HL-60 (cell line): ENCODE data around the gene FOCAD.

Experiments used
- DNase-seq, 2 experiments: peaks; one replicate each; pipeline ENCODE4 v3.0.0-alpha.2; 2010 to 2020; ENCODE audit warnings: low read depth in 1 of 2, low spot score in 1 of 2
- H3K27ac ChIP-seq: fragments of 250-450 bp; sonication (Bioruptor Pico); replicated peaks from 2 replicates; pipeline ENCODE4 v1.5.1; 2020; ENCODE audit warnings: mild to moderate bottlenecking, moderate library complexity
- H3K27me3 ChIP-seq: fragments of 250-450 bp; sonication (Bioruptor Pico); 2 replicates; pipeline ENCODE4 v1.5.1; 2021; ENCODE audit warnings: mild to moderate bottlenecking, moderate library complexity; ENCODE audit not compliant: insufficient read depth, poor library complexity, severe bottlenecking
- H3K4me3 ChIP-seq: replicated peaks from 2 replicates; pipeline ENCODE4 v1.5.1; 2011; ENCODE audit warnings: mild to moderate bottlenecking, control low read depth, low read length; ENCODE audit not compliant: insufficient read depth
- GABPA ChIP-seq: IDR thresholded peaks from 2 replicates; pipeline ENCODE4 v1.6.1; 2012; ENCODE audit warnings: low read depth
- POLR2AphosphoS5 ChIP-seq: IDR thresholded peaks from 2 replicates; pipeline ENCODE4 v1.6.1; 2012; ENCODE audit warnings: low read depth
- SPI1 ChIP-seq: IDR thresholded peaks from 2 replicates; pipeline ENCODE4 v1.6.1; 2012; ENCODE audit warnings: low read depth, mild to moderate bottlenecking, borderline replicate concordance
- TF ChIP-seq, protein P1 (sequence below): IDR thresholded peaks from 2 replicates; pipeline ENCODE4 v1.6.1; 2012; ENCODE audit warnings: low read depth; ENCODE audit not compliant: insufficient replicate concordance
- TF ChIP-seq, protein P2 (sequence below): IDR thresholded peaks from one replicate; pipeline ENCODE4 v1.5.1; 2011; ENCODE audit warnings: low read length, control low read depth, inconsistent platforms; ENCODE audit not compliant: insufficient read depth

The FOCAD gene

DNA sequence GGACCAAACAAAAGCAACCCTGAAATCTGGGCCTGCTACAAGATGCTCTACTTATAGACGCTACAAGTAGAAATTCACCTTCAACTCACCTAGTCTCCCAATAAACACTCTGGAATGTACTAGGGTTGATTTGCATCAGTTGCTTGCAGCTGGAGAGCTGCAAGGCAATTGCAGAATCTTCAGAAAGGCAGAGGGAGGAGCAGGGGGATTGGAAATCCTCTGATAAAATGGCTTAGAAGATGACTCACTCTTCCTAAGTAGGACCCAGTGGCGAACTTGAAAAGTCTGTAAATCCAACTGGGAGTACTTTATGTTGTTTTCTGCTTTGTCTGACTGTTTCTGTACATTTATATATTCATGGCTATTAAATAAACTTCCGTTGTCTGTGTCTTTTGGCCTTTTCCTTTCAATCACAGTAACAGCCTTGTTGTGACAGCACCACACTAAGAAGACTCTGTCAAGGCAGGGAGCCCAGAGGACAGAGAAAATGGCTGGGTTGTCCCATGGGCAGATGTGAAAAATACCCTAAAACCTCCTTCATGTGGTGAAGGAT lies 47.1 kb upstream of the FOCAD start:
- H3K27me3 ChIP-seq = no peaks in the 10 kb centered on the region
- no peak overlapping the region for H3K27ac ChIP-seq
- no peak overlapping the region for H3K4me3 ChIP-seq
- TF ChIP-seq, protein P1, sequence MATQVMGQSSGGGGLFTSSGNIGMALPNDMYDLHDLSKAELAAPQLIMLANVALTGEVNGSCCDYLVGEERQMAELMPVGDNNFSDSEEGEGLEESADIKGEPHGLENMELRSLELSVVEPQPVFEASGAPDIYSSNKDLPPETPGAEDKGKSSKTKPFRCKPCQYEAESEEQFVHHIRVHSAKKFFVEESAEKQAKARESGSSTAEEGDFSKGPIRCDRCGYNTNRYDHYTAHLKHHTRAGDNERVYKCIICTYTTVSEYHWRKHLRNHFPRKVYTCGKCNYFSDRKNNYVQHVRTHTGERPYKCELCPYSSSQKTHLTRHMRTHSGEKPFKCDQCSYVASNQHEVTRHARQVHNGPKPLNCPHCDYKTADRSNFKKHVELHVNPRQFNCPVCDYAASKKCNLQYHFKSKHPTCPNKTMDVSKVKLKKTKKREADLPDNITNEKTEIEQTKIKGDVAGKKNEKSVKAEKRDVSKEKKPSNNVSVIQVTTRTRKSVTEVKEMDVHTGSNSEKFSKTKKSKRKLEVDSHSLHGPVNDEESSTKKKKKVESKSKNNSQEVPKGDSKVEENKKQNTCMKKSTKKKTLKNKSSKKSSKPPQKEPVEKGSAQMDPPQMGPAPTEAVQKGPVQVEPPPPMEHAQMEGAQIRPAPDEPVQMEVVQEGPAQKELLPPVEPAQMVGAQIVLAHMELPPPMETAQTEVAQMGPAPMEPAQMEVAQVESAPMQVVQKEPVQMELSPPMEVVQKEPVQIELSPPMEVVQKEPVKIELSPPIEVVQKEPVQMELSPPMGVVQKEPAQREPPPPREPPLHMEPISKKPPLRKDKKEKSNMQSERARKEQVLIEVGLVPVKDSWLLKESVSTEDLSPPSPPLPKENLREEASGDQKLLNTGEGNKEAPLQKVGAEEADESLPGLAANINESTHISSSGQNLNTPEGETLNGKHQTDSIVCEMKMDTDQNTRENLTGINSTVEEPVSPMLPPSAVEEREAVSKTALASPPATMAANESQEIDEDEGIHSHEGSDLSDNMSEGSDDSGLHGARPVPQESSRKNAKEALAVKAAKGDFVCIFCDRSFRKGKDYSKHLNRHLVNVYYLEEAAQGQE = no peak
- TF ChIP-seq, protein P2, sequence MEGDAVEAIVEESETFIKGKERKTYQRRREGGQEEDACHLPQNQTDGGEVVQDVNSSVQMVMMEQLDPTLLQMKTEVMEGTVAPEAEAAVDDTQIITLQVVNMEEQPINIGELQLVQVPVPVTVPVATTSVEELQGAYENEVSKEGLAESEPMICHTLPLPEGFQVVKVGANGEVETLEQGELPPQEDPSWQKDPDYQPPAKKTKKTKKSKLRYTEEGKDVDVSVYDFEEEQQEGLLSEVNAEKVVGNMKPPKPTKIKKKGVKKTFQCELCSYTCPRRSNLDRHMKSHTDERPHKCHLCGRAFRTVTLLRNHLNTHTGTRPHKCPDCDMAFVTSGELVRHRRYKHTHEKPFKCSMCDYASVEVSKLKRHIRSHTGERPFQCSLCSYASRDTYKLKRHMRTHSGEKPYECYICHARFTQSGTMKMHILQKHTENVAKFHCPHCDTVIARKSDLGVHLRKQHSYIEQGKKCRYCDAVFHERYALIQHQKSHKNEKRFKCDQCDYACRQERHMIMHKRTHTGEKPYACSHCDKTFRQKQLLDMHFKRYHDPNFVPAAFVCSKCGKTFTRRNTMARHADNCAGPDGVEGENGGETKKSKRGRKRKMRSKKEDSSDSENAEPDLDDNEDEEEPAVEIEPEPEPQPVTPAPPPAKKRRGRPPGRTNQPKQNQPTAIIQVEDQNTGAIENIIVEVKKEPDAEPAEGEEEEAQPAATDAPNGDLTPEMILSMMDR = no peak
- TF ChIP-seq POLR2AphosphoS5 = no peak
- no peak for DNase-seq

- no peak for DNase-seq
- Histone ChIP-seq H3K27me3 (no peaks in the 10 kb centered on the region), H3K27ac (no peak overlapping the region), H3K4me3 (no peak overlapping the region)
- TF ChIP-seq, protein P2 = no peak
- TF ChIP-seq POLR2AphosphoS5 = no peak
- TF ChIP-seq, protein P1 = no peak
- no peak for TF ChIP-seq GABPA
- no peak for TF ChIP-seq SPI1
Observed at GRCh38 chr9:20640331-20641187, 43.5 kb upstream of the FOCAD start.

- no peaks in the 10 kb centered on the region for H3K27me3 ChIP-seq
- H3K4me3 ChIP-seq = no peak overlapping the region
- H3K27ac ChIP-seq = no peak overlapping the region
- TF ChIP-seq POLR2AphosphoS5 = no peak
- no peak for TF ChIP-seq GABPA
- TF ChIP-seq, protein P1 = no peak
- TF ChIP-seq SPI1 = no peak
- TF ChIP-seq, protein P2 = no peak
- DNase-seq = no peak
Observed at GRCh38 chr9:20642045-20642444, 42.0 kb upstream of the FOCAD start.
